Measurements from ENCODE around the gene FUT3.

Gene FUT3

DNA sequence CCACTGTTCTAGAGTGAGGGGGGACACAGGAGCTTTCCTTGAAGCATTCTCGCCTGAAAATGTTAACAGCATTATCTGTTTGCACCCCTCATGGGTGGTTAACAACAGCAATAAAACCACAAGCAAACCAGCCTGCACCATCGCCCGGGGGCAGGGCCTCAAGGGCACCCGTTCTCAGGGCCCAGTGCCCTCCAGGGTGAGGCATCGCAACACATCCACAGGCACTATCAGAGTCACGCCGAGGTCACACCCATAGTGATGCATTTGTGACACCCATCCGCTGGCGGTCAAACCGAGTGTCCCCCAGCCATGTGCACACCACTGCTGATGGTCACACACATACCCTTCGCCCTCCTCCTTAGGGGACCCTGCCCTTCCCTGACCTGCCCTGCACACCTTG is 14.5 kb upstream of the FUT3 start:
- no peaks in the 10 kb centered on the region for H3K79me2 ChIP-seq (ENCODE audit: insufficient read depth, low read length)
- no peaks in the 10 kb centered on the region for H3F3A ChIP-seq (ENCODE audit: insufficient read depth, low read length)
- no peak overlapping the region for H3K9ac ChIP-seq (ENCODE audit: low read length)
- H3K27me3 ChIP-seq (ENCODE audit: insufficient read depth, low read length) = 0 out of 2 replicates have a peak, but pooled peaks cover 7% of the 10 kb centered on the region
- H4K20me1 ChIP-seq (ENCODE audit: insufficient read depth, low read length) = no peaks in the 10 kb centered on the region
- TF ChIP-seq CTCF (IDR thresholded peaks at IDR 0.05; ENCODE audit: low read length) (no peak), EZH2 (IDR thresholded peaks at IDR 0.05; ENCODE audit: borderline replicate concordance, low read length) (no peak)
- H3K36me3 ChIP-seq (ENCODE audit: insufficient read depth, low read length) = no peaks in the 10 kb centered on the region
- no peak overlapping the region for H3K4me2 ChIP-seq (ENCODE audit: low read length)
- H3K9me2 ChIP-seq (ENCODE audit: low read depth, low read length) = no peaks in the 10 kb centered on the region
- H3K4me3 ChIP-seq (ENCODE audit: low read depth, low read length, poor library complexity, severe bottlenecking) = no peak overlapping the region
- no peak overlapping the region for H2AFZ ChIP-seq (ENCODE audit: low read length)
- no peak overlapping the region for H3K27ac ChIP-seq (ENCODE audit: low read depth, low read length, poor library complexity, severe bottlenecking)
- no peaks in the 10 kb centered on the region for H3K9me3 ChIP-seq (ENCODE audit: low read length)
- H3K4me1 ChIP-seq (ENCODE audit: insufficient read depth, low read length, severe bottlenecking) = no peaks in the 10 kb centered on the region

DNA sequence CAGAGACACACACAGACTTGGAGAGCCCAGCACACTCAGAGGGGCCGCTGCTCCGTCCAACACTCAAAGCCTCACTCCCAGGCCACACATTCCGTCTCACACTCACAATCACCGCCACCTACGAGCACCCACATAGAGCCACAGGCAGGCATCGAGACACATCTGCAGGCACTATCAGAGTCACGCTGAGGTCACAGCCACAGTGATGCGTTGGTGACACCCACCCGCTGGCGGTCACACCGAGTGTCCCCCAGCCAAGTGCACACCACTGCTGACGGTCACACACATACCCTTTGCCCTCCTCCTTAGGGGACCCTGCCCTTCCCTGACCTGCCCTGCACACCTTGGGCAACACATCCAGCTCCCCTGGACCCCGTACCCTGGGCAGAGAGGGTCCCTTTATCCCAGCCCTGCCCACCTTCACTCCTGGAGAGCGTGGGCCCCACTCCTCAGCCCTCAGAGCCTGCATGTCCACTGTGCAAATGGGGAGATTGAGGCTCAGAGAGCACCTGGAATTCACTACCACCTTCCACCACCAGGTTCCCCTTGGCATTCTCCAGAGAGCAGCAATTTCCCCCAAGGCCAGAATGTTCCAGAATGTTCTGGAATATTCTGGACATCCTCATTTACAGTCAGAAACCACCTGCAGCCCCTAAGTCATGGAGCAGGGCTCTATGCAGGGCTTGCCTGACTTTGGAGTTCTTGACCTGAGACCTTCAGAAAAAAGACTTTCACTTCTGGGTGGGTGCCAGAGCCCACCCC is 13.7 kb upstream of the FUT3 start:
- Histone ChIP-seq H3F3A (ENCODE audit: insufficient read depth, low read length) (no peaks in the 10 kb centered on the region), H3K79me2 (ENCODE audit: insufficient read depth, low read length) (no peaks in the 10 kb centered on the region), H3K36me3 (ENCODE audit: insufficient read depth, low read length) (no peaks in the 10 kb centered on the region), H3K9ac (ENCODE audit: low read length) (no peak overlapping the region), H3K4me2 (ENCODE audit: low read length) (no peak overlapping the region), H3K27ac (ENCODE audit: low read depth, low read length, poor library complexity, severe bottlenecking) (no peak overlapping the region), H3K4me1 (ENCODE audit: insufficient read depth, low read length, severe bottlenecking) (no peaks in the 10 kb centered on the region), H3K9me3 (ENCODE audit: low read length) (no peaks in the 10 kb centered on the region), H2AFZ (ENCODE audit: low read length) (no peak overlapping the region), H3K4me3 (ENCODE audit: low read depth, low read length, poor library complexity, severe bottlenecking) (no peak overlapping the region), H3K27me3 (ENCODE audit: insufficient read depth, low read length) (peaks cover 7% of the 10 kb centered on the region; the same call in 1 of the 2 replicates), H3K9me2 (ENCODE audit: low read depth, low read length) (no peaks in the 10 kb centered on the region), H4K20me1 (ENCODE audit: insufficient read depth, low read length) (no peaks in the 10 kb centered on the region)
- no peak for TF ChIP-seq CTCF (IDR thresholded peaks at IDR 0.05; ENCODE audit: low read length)
- no peak for TF ChIP-seq EZH2 (IDR thresholded peaks at IDR 0.05; ENCODE audit: borderline replicate concordance, low read length)

DNA sequence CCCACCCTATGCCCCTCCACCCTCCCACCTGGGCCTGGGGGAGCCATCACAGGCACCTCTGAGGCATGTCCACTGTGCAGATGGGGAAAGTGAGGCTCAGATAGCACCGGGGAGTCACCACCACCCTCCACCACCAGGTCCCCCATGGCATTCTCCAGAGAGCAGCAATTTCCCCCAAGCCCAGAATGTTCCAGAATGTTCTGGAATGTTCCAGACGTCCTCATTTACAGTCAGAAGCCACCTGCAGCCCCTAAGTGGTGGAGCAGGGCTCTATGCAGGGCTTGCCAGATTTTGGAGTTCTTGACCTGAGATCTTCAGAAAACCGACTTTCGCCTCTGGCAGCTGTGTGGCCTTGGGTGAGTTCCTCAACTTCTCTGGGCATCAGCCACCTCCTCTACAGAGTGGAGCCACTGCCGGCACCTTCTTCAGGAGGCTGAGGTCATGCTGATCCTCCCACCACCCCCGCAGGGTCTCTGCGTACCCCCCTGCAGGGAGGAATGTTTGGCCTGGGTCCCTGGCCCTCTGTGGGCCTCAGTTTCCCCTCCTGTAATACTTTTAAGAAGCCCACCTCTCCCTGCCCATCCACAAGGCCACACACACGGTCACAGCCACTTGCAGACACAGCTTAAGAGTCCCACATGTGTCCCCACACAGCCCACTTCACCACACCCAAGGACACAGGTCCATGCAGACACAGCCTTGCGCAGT is 12.9 kb upstream of the FUT3 start:
- no peak for TF ChIP-seq EZH2 (IDR thresholded peaks at IDR 0.05; ENCODE audit: borderline replicate concordance, low read length)
- no peak for TF ChIP-seq CTCF (IDR thresholded peaks at IDR 0.05; ENCODE audit: low read length)
- no peaks in the 10 kb centered on the region for H3K79me2 ChIP-seq (ENCODE audit: insufficient read depth, low read length)
- no peak overlapping the region for H3K9ac ChIP-seq (ENCODE audit: low read length)
- no peaks in the 10 kb centered on the region for H3K4me1 ChIP-seq (ENCODE audit: insufficient read depth, low read length, severe bottlenecking)
- no peak overlapping the region for H3K4me2 ChIP-seq (ENCODE audit: low read length)
- no peak overlapping the region for H2AFZ ChIP-seq (ENCODE audit: low read length)
- H3K27ac ChIP-seq (ENCODE audit: low read depth, low read length, poor library complexity, severe bottlenecking) = no peak overlapping the region
- H3K27me3 ChIP-seq (ENCODE audit: insufficient read depth, low read length) = peaks cover 7% of the 10 kb centered on the region; the same call in 1 of the 2 replicates
- no peaks in the 10 kb centered on the region for H3F3A ChIP-seq (ENCODE audit: insufficient read depth, low read length)
- H3K9me3 ChIP-seq (ENCODE audit: low read length) = no peaks in the 10 kb centered on the region
- no peak overlapping the region for H3K4me3 ChIP-seq (ENCODE audit: low read depth, low read length, poor library complexity, severe bottlenecking)
- no peaks in the 10 kb centered on the region for H3K9me2 ChIP-seq (ENCODE audit: low read depth, low read length)
- no peaks in the 10 kb centered on the region for H4K20me1 ChIP-seq (ENCODE audit: insufficient read depth, low read length)
- H3K36me3 ChIP-seq (ENCODE audit: insufficient read depth, low read length) = no peaks in the 10 kb centered on the region

Data from OCI-LY1 (cell line).